ENCODE measurements around the gene RAPGEF4. TPM values are rescaled to one million over a fixed set of nuclear protein-coding genes. Genes with fewer than 3 reads are reported as not detected.

RAPGEF4 gene
- total and polyA plus RNA-seq, 2 donors (not counting 1 experiment from before 2014, with no cell fraction given) = 0.22 to 0.30 TPM

DNA sequence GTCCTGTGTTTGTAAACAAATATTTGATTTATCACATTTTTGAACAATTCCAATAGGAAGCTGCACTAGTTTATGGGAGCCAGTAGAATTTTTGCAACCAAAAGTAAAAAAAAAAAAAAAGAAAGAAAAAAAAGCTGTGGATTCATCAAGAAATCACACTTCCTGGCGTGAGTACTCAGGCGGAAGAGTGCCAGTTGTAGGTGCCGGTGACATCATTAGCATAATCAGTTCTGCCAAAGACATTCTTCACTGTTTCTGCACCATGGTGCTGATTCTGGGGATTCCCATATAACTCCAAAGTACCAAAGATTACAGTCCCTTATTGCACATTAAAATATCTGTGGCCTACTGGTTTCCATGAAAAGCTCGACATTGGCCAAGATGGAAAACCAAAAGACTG is 32.8 kb downstream of the RAPGEF4 start:
- intact Hi-C loops (cut with micrococcal nuclease) = no loop called here

DNA sequence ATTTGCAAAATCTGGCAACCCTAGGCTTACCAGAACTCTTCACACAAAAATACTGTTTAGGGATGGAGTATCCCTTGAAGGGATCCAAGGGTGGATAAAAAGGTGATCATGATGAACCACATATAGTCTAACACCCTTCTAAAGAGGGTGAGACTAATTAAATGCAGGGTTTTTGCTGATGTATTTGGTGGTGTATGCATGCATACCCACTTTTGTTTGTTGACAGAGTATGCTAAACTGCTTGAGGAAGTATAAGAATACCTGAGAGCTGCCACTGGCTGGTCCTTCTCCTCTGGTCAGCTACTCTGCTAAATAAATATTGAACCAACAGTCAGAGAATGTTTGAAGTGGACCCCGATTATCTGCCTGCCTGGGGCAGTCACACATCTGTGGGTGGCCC is 34.2 kb downstream of the RAPGEF4 start:
- CTCF ChIA-PET = no interaction called here
- Histone ChIP-seq H3K27ac (ENCODE audit: low read length in 2 of 2) (no peak overlapping the region), H2AFZ (ENCODE audit: insufficient read depth, low read depth, low read length, poor library complexity, severe bottlenecking) (no peak overlapping the region), H3K4me1 (ENCODE audit: control insufficient read depth in 2 of 2, insufficient read depth in 2 of 2, low read length in 2 of 2) (no peaks in the 10 kb centered on the region), H3K9ac (ENCODE audit: low read length) (no peak overlapping the region), H3K4me3 (ENCODE audit: control extremely low read depth in 1 of 5, extremely low read depth in 1 of 5, insufficient read depth in 1 of 5, low read depth in 2 of 5, low read length in 4 of 5) (no peak overlapping the region), H3K79me2 (ENCODE audit: control insufficient read depth, insufficient read depth, low read length) (no peaks in the 10 kb centered on the region), H4K20me1 (ENCODE audit: control insufficient read depth, insufficient read depth, low read length, poor library complexity, severe bottlenecking) (no peaks in the 10 kb centered on the region), H3K27me3 (replicated peaks in 1 of 4; ENCODE audit: control extremely low read depth in 1 of 4, control insufficient read depth in 3 of 4, insufficient read depth in 4 of 4, low read length in 3 of 4) (no peaks in the 10 kb centered on the region), H3K4me2 (replicated peaks; ENCODE audit: low read depth, low read length, poor library complexity, severe bottlenecking) (no peak overlapping the region), H3K9me3 (ENCODE audit: control extremely low read depth in 1 of 3, control insufficient read depth in 2 of 3, insufficient read depth in 1 of 3, low read length in 2 of 3) (no peaks in the 10 kb centered on the region), H3K36me3 (replicated peaks in 1 of 2; ENCODE audit: control extremely low read depth in 1 of 2, control insufficient read depth in 1 of 2, extremely low read depth in 1 of 2, insufficient read depth in 2 of 2, low read length in 1 of 2) (no peaks in the 10 kb centered on the region)
- WGBS (ENCODE audit: insufficient coverage) = 86% methylated on average over 1 of the region's 1 CpG
- no peak for DNase-seq
- Mint-ChIP-seq H3K4me1 (no peaks in the 10 kb centered on the region), H3K9me3 (ENCODE audit: insufficient read depth) (no peaks in the 10 kb centered on the region), H3K4me3 (no peak overlapping the region), H3K27ac (no peak overlapping the region), H3K27me3 (peaks cover 12% of the 10 kb centered on the region)
- no peak for TF ChIP-seq EZH2 (IDR thresholded peaks at IDR 0.05; ENCODE audit: borderline replicate concordance, insufficient read depth, low read depth, low read length, poor library complexity, severe bottlenecking)
- TF ChIP-seq, protein P1, sequence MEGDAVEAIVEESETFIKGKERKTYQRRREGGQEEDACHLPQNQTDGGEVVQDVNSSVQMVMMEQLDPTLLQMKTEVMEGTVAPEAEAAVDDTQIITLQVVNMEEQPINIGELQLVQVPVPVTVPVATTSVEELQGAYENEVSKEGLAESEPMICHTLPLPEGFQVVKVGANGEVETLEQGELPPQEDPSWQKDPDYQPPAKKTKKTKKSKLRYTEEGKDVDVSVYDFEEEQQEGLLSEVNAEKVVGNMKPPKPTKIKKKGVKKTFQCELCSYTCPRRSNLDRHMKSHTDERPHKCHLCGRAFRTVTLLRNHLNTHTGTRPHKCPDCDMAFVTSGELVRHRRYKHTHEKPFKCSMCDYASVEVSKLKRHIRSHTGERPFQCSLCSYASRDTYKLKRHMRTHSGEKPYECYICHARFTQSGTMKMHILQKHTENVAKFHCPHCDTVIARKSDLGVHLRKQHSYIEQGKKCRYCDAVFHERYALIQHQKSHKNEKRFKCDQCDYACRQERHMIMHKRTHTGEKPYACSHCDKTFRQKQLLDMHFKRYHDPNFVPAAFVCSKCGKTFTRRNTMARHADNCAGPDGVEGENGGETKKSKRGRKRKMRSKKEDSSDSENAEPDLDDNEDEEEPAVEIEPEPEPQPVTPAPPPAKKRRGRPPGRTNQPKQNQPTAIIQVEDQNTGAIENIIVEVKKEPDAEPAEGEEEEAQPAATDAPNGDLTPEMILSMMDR (IDR thresholded peaks at IDR 0.05) = no peak
- POLR2A ChIA-PET = no interaction called here
- no peak for ATAC-seq (ENCODE audit: low read depth)
- intact Hi-C loops (cut with micrococcal nuclease) = no loop called here

More for the DNA sequence above, 32.8 kb downstream of the RAPGEF4 start:
- Histone ChIP-seq H3K4me2 (replicated peaks; ENCODE audit: low read depth, low read length, poor library complexity, severe bottlenecking) (no peak overlapping the region), H3K4me3 (ENCODE audit: control extremely low read depth in 1 of 5, extremely low read depth in 1 of 5, insufficient read depth in 1 of 5, low read depth in 2 of 5, low read length in 4 of 5) (no peak overlapping the region), H2AFZ (ENCODE audit: insufficient read depth, low read depth, low read length, poor library complexity, severe bottlenecking) (no peak overlapping the region), H4K20me1 (ENCODE audit: control insufficient read depth, insufficient read depth, low read length, poor library complexity, severe bottlenecking) (no peaks in the 10 kb centered on the region), H3K9me3 (ENCODE audit: control extremely low read depth in 1 of 3, control insufficient read depth in 2 of 3, insufficient read depth in 1 of 3, low read length in 2 of 3) (no peaks in the 10 kb centered on the region), H3K27me3 (replicated peaks in 1 of 4; ENCODE audit: control extremely low read depth in 1 of 4, control insufficient read depth in 3 of 4, insufficient read depth in 4 of 4, low read length in 3 of 4) (no peaks in the 10 kb centered on the region), H3K36me3 (replicated peaks in 1 of 2; ENCODE audit: control extremely low read depth in 1 of 2, control insufficient read depth in 1 of 2, extremely low read depth in 1 of 2, insufficient read depth in 2 of 2, low read length in 1 of 2) (no peaks in the 10 kb centered on the region), H3K79me2 (ENCODE audit: control insufficient read depth, insufficient read depth, low read length) (no peaks in the 10 kb centered on the region), H3K4me1 (ENCODE audit: control insufficient read depth in 2 of 2, insufficient read depth in 2 of 2, low read length in 2 of 2) (no peaks in the 10 kb centered on the region), H3K9ac (ENCODE audit: low read length) (no peak overlapping the region), H3K27ac (ENCODE audit: low read length in 2 of 2) (no peak overlapping the region)
- no peak overlapping the region for H3K27ac Mint-ChIP-seq
- ATAC-seq (ENCODE audit: low read depth) (no peak), DNase-seq (no peak)
- H3K4me3 Mint-ChIP-seq = no peak overlapping the region
- TF ChIP-seq, protein P1 (IDR thresholded peaks at IDR 0.05) = no peak
- TF ChIP-seq EZH2 (IDR thresholded peaks at IDR 0.05; ENCODE audit: borderline replicate concordance, insufficient read depth, low read depth, low read length, poor library complexity, severe bottlenecking) = no peak
- WGBS (ENCODE audit: insufficient coverage) = no CpG with 5 or more reads among the region's 4 CpGs
- H3K4me1 Mint-ChIP-seq = no peaks in the 10 kb centered on the region
- H3K9me3 Mint-ChIP-seq (ENCODE audit: insufficient read depth) = no peaks in the 10 kb centered on the region
- CTCF ChIA-PET = no interaction called here
- H3K27me3 Mint-ChIP-seq = peaks cover 4% of the 10 kb centered on the region
- POLR2A ChIA-PET = no interaction called here

Measured in B cell (primary cell).